ENCODE results near the gene TCF7L2.

- TF ChIP-seq EZH2phosphoT487 (IDR thresholded peaks at IDR 0.05; ENCODE audit: low read depth), result no peak
- no peak for TF ChIP-seq CTCF (IDR thresholded peaks at IDR 0.05; ENCODE audit: low read depth, low read length)
Measured at GRCh38 chr10:113037218-113037617, 87.2 kb downstream of the TCF7L2 start.

Data from OCI-LY3 (cell line).